Dermis microvascular lymphatic vessel endothelial cell (primary cell): ENCODE results near the gene AFAP1L2. TPM values are rescaled to one million over a fixed set of nuclear protein-coding genes. Genes with fewer than 3 reads are reported as not detected.
"Not testable (repeated sequence)": the region's sequence is repeated elsewhere in the genome, so short reads cannot be mapped to it uniquely, and the experiment has no call there.

Source experiments
- DNase-seq, 2 donors: peaks; one replicate each; pipeline versions ENCODE4 v3.0.0 to v3.0.0-alpha.2; 2010; ENCODE audit warnings: low read depth in 2 of 2
- total RNA-seq: library from RNA; depleted of rRNA; stranded (reverse); fragments of >200 nt; gene quantifications from 2 replicates; pipeline ENCODE4 v1.2.1, GENCODE V29; 2014

The AFAP1L2 gene
- total RNA-seq, 1 donor from 2014 or later, result 1.2 TPM

- DNase-seq, result no peak
Measured at GRCh38 chr10:114362826-114363355, 41.4 kb downstream of the AFAP1L2 start.

- no peak for DNase-seq
Measured at GRCh38 chr10:114359953-114360345, 44.4 kb downstream of the AFAP1L2 start.

GRCh38 chr10:114359041-114359952 lies 45.0 kb downstream of the AFAP1L2 start:
- no peak for DNase-seq

GRCh38 chr10:114357515-114357996 lies 46.7 kb downstream of the AFAP1L2 start:
- no peak for DNase-seq

- DNase-seq, result peak in 1 of 2 donors; percentile 21
Measured at GRCh38 chr10:114356751-114357514, 47.4 kb downstream of the AFAP1L2 start.

- no peak for DNase-seq
Measured at GRCh38 chr10:114356126-114356525, 48.2 kb downstream of the AFAP1L2 start.

- DNase-seq, result no peak
Measured at GRCh38 chr10:114353383-114353782, 50.9 kb downstream of the AFAP1L2 start.

GRCh38 chr10:114352653-114353298 lies 51.5 kb downstream of the AFAP1L2 start:
- no peak for DNase-seq

- DNase-seq, result no peak
Measured at GRCh38 chr10:114350751-114351150, 53.6 kb downstream of the AFAP1L2 start.

- no peak for DNase-seq
Measured at GRCh38 chr10:114349522-114350215, 54.6 kb downstream of the AFAP1L2 start.

- DNase-seq, result not testable (repeated sequence)
Measured at GRCh38 chr10:114349071-114349470, 55.2 kb downstream of the AFAP1L2 start.

- no peak for DNase-seq
Measured at GRCh38 chr10:114347791-114348190, 56.5 kb downstream of the AFAP1L2 start.

GRCh38 chr10:114347241-114347640 lies 57.1 kb downstream of the AFAP1L2 start:
- DNase-seq, result no peak

GRCh38 chr10:114346176-114347031 lies 57.9 kb downstream of the AFAP1L2 start:
- DNase-seq, result no peak

- no peak for DNase-seq
Measured at GRCh38 chr10:114345701-114346100, 58.6 kb downstream of the AFAP1L2 start.

- peak in 1 of 2 donors; percentile 53 for DNase-seq
Measured at GRCh38 chr10:114343623-114344505, 60.4 kb downstream of the AFAP1L2 start.

- DNase-seq, result no peak
Measured at GRCh38 chr10:114342976-114343375, 61.3 kb downstream of the AFAP1L2 start.

GRCh38 chr10:114340816-114341215 lies 63.5 kb downstream of the AFAP1L2 start:
- no peak for DNase-seq
